GM18507 (cell line): Measurements from ENCODE around the gene LRRTM4.
"Not testable (repeated sequence)": the region's sequence is repeated elsewhere in the genome, so short reads cannot be mapped to it uniquely, and the experiment has no call there.

Source experiments
- DNase-seq: peaks from one replicate; pipeline ENCODE4 v3.0.0; 2011; ENCODE audit warnings: low read depth; ENCODE audit not compliant: insufficient read length; ENCODE audit errors: extremely low spot score
- FAIRE-seq: peaks from 2 replicates; lab custom pipeline; 2011; peaks lifted over from hg19 to GRCh38; lab: Jason Lieb, UNC

LRRTM4 gene

DNA sequence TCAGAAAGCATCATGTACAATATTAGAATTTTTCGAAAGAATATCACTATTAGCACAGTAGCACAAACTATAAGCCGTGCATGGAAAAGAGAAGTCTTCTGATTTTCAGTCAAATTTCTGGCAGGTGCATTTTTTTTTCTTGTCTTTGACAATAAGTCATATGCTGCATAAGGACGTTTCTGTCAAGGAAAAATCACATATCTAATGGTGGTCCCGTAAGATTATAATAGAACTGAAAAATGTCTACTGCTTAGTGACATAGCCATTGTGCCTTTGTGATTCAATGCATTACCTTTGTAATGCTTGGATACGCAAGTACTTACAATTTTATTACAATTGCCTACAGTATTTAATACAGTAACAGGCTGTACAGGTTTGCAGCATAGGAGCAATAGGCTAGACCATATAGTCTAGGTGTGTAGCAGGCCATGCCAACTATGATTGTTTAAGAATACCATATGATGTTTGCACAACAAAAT lies 329.3 kb downstream of the LRRTM4 start:
- DNase-seq (no peak), FAIRE-seq (no peak)

DNA sequence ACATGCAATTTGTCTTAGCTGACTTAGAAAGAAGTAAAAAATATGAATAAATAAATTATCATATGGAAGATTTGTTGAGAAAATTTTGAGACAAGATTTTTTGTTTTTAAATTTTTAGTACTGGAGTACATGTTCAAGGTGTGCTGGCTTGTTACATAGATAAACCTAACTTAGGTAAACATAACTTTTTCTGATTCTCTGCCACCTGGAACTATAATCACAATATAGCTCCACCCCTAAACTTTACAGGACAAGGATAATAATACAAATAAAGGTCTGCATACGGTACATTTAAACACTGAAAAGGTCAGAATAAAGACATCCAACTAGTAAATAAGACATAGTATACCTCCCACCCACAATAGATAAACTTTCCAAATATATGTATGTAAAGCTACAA lies 330.5 kb downstream of the LRRTM4 start:
- no peak for FAIRE-seq

GRCh38 chr2:77190721-77191346 lies 331.3 kb downstream of the LRRTM4 start:
- FAIRE-seq: no peak
- no peak for DNase-seq

More for the DNA sequence above, 330.5 kb downstream of the LRRTM4 start:
- no peak for DNase-seq

DNA sequence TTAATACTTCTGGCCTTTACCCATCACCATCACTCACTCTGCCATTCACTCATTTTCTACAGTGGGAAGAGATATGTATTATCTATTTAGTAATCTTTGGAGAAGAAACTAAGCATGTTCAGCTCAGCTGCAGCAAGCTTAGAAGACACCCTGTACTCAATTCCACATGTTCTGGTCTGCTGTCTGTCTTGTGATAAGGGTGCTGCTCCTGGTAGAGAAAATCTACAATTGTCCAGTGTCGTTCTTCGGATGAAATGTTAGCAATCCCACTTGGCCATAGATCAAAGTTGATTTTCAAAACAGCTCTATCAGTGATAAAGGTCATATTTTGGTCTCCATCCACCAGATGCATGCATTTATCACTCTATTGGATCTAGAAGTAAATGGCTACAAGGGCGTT lies 337.1 kb downstream of the LRRTM4 start:
- no peak for FAIRE-seq
- DNase-seq: no peak

GRCh38 chr2:77179297-77179696 lies 342.9 kb downstream of the LRRTM4 start:
- no peak for FAIRE-seq

DNA sequence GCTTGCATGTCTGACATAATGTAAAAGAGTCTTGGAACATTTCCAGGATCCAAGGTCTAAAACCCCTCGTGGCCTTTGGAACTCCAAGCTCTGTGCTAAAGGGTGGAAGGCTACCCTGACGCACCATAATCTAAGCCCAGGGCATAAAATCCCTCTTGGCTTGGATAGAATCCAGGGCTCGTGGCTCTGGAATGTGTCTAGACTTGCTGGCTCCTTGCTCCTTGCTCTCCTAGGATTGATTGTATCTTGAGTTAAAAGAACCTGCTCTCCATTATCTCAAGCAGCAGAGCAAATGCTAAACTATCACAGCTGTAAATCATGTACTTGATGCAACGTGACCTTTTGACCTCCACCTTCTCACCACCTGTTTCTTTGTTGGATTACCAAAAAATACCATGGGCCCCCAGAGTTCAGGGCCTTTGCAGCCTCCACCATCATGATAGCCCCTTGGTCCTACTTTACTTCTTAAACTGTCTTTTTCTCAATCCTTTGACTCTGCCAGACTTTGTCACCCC lies 346.9 kb downstream of the LRRTM4 start:
- not testable (repeated sequence) for FAIRE-seq, DNase-seq

More at GRCh38 chr2:77179297-77179696, 342.9 kb downstream of the LRRTM4 start:
- no peak for DNase-seq

DNA sequence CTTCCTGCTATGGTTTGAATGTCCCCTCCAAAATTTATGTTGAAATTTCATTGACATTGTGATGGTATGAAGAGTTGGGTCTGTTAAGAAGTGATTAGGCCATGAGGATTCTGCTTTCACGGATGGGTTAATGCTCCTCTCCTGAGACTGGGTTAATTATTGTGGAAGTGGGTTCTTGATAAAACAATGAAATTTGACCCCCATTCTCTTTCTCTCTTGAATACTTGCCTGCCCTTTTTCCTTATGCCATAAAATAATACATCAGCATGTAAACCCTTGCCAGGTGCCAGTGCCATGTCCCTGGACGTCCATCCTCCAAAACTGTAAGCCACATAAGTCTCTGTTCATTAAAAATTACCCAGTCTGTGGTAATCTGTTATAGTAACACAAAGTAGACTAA lies 352.8 kb downstream of the LRRTM4 start:
- no peak for FAIRE-seq
- DNase-seq: no peak

GRCh38 chr2:77164021-77164420 lies 358.2 kb downstream of the LRRTM4 start:
- FAIRE-seq, DNase-seq: not testable (repeated sequence)

DNA sequence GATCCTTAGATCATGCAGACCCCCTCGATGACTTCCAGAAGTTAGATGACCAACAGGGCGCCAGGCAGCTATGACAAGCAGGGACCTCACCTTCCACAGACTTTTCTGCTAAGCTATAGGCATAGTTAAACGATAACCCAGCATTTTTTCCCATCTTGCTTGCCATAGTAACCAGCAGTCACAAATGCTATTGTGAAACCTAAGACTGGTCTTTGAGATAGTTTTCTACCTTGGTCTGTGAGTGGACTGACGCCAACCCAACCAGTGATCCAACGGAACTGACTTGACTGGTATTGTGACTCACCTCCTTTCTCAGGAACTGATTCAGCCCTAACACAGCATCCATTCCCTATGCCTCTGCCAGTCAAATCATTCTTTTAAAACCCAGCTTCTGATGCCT lies 361.2 kb downstream of the LRRTM4 start:
- no peak for DNase-seq
- FAIRE-seq: no peak

DNA sequence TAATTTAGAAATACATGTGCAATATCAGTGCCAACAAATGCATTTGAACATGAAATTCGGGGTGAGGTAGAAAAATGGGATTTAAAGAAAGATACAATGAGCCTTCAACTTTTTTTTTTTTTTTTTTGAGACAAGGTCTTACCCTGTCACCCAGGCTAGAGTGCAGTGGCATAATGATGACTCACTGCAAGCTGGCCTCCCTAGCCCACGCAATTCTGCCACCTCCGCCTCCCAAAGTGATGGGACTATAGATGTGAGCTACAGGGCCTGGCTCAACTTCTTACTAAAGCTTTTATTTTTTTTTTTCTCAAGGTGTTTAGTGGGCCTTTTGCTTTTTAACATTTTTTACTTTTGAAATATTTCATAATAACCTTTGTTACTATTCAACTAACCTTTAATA lies 365.6 kb downstream of the LRRTM4 start:
- no peak for DNase-seq
- no peak for FAIRE-seq

GRCh38 chr2:77155511-77155910 lies 366.7 kb downstream of the LRRTM4 start:
- no peak for FAIRE-seq
- DNase-seq: no peak

GRCh38 chr2:77149565-77149964 lies 372.6 kb downstream of the LRRTM4 start:
- FAIRE-seq (no peak), DNase-seq (no peak)

- DNase-seq: no peak
- FAIRE-seq: no peak
Measured at GRCh38 chr2:77147153-77147552, 375.0 kb downstream of the LRRTM4 start.

DNA sequence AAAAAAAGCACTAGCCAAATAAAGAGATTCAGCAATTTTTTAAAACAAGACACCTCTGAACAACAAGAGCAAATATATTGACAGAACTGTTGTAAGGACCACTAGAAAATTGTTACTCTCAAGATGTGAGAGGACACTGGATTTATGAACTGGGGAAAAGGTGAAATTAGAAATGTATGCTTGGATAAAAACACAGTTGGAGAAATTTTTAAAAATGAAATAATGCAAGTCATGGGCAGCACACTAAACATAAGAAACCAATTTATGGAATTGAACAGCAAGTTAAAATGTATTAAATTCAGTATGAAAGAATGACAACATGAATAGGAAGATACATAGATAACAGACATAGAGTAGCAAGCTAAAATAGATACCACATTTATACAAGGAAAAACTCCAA lies 377.4 kb downstream of the LRRTM4 start:
- DNase-seq (no peak), FAIRE-seq (no peak)

DNA sequence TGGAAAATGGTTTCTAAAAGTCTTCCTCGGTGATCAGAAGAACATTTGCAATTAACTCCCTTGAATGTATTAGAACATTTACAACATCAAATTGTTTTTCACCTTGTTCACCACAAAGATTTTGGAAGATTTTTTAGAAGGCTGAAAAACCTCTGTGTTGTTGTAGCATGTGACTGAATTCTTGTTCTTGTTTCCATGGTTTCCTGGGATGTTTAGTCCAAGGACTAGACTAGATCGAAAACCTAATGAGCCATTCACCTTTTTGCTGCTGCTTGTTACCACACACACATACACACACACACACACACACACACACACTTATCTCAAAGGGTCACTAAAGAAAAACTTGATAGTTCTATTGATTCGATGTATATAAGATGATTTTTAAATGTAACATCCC lies 380.0 kb downstream of the LRRTM4 start:
- no peak for DNase-seq
- no peak for FAIRE-seq

DNA sequence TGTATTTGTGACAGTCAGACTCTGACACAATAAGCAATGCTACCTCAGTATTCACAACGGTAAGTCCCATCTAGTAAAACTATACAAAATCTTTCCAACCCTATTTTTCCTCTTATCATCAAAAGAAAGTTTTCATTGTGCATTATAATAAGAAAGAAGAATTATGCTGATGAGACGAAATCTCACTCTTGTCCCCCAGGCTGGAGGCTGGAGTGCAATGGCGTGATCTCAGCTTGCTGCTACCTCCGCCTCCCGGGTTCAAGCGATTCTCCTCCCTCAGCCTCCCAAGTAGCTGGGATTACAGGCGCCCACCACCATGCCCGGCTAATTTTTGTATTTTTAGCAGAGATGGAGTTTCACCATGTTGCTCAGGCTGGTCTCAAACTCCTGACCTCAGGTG lies 393.7 kb downstream of the LRRTM4 start:
- FAIRE-seq, DNase-seq: not testable (repeated sequence)

DNA sequence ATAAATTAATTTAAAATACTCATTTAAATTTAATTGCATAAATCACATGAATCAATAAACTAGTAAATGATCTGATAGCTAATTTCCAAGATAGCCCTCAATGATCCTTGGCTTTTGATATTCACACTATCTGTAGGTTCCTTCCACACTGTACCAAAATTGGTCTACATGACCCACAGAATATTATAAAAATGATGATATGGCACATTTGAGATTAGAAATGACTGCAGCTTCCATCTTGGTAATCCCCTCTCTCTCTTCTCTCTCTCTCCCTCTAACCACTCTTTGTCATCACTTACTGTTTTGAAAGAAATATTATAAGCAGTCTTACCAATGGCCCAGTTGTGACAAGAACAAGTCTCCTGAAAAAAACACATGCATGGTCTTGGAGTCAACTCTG lies 394.8 kb downstream of the LRRTM4 start:
- no peak for FAIRE-seq
- no peak for DNase-seq

GRCh38 chr2:77121518-77121917 lies 400.7 kb downstream of the LRRTM4 start:
- FAIRE-seq: no peak
- DNase-seq: no peak

DNA sequence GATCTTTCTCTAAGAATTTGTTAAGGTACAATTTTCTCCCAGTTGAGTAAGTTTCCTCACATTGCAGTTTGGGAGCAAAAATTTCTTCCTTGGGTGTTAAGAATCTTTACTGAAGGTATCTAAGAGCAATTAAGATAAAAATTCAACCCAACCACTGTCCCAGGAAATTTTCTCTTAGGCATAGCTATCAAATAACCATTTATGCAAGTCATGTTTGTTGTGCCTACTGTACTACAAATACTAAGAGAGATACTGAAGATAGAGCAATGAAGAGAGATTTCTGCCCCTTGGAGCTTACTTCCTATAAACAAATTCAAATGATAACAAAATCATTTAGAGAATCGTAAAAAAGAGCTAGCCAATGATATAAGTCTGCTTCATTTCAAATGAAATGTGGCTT lies 402.8 kb downstream of the LRRTM4 start:
- FAIRE-seq (no peak), DNase-seq (no peak)

DNA sequence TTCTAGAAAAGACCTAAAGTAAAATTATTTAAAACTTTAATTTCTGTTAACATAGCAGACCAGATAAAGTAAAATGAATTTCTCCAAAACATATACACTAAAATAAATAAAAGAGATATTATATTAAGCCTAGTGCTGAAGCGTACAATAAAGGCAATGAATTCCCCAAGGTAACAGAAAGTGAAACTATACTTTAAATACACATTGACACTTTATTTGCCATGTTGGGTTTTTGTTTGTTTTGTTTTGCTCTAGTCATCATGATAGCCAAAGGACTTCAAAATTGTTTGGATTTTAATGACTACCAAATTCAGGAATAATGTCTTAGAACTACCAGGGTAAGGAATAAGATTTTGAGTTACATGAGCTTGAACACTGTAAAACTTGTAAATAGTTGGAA lies 413.3 kb downstream of the LRRTM4 start:
- DNase-seq: no peak
- no peak for FAIRE-seq

GRCh38 chr2:77105008-77105407 lies 417.2 kb downstream of the LRRTM4 start:
- no peak for DNase-seq
- no peak for FAIRE-seq

DNA sequence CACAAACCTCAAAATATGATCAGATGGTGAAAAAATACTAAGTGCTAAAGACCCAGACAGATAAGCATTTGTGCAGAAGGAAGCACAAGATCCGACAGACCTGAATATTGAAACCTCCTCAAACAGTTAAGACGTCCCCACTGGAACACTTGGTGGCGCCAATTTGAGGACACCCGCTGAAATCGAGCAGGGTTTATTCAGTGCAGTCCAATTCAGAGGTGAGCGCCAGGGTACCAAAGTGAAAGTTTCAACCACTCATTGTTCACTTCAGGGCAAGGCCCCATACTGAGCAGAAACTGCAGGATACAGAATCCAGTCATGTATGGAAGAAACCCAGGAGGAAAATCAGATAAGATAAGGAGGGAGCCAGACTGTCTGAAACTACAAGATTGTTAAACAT lies 417.6 kb downstream of the LRRTM4 start:
- DNase-seq (no peak), FAIRE-seq (no peak)
